RWPE1 (cell line): Measurements from ENCODE around the gene CUX1.

Experiments
- CTCF ChIA-PET: fragments of 350-600 bp; sonication (Branson Sonifier 250); formaldehyde crosslinking; extraction: SDS; loops from one replicate; lab custom pipeline; 2021; lab: Yijun Ruan, JAX
- POLR2A ChIA-PET: fragments of 400-600 bp; formaldehyde crosslinking; extraction: SDS; loops from one replicate; lab custom pipeline; 2020; ENCODE audit warnings: antibody characterized with exemption; ENCODE audit not compliant: low non-redundant PET; lab: Yijun Ruan, JAX
- DNase-seq: peaks from one replicate; pipeline ENCODE4 v3.0.0; 2012; ENCODE audit warnings: low spot score
- H3K27ac ChIP-seq: fragments of 450-650 bp; 2 replicates; pipeline ENCODE4 v1.5.1; 2017
- TF ChIP-seq, protein P1 (sequence below): fragments of 450-650 bp; conservative IDR thresholded peaks from 2 replicates; pipeline ENCODE4 v1.5.1; 2017; ENCODE audit warnings: low read depth, mild to moderate bottlenecking

Gene CUX1

DNA sequence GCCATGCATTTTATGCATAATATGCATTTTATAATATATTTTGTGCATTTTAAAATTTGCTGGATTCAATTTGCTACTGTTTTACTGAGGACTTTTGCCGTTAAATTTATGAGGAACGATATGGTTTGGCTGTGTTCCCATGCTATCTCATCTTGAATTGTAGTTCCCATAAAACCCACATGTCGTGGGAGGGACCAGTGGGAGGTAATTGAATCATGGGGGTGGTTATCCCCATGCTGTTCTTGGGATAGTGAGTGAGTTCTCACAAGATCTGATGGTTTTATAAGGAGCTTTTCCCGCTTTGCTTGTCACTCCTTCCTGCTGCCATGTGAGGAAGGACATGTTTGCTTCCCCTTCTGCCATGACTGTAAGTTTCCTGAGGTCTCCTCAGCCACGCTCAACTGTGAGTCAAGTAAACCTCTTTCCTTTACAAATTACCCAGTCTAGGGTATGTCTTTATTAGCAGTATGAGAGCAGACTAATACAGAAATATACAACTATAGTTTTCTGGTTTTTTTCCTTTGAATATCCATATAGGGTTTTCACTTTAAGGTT is 267.9 kb downstream of the CUX1 start:
- TF ChIP-seq, protein P1, sequence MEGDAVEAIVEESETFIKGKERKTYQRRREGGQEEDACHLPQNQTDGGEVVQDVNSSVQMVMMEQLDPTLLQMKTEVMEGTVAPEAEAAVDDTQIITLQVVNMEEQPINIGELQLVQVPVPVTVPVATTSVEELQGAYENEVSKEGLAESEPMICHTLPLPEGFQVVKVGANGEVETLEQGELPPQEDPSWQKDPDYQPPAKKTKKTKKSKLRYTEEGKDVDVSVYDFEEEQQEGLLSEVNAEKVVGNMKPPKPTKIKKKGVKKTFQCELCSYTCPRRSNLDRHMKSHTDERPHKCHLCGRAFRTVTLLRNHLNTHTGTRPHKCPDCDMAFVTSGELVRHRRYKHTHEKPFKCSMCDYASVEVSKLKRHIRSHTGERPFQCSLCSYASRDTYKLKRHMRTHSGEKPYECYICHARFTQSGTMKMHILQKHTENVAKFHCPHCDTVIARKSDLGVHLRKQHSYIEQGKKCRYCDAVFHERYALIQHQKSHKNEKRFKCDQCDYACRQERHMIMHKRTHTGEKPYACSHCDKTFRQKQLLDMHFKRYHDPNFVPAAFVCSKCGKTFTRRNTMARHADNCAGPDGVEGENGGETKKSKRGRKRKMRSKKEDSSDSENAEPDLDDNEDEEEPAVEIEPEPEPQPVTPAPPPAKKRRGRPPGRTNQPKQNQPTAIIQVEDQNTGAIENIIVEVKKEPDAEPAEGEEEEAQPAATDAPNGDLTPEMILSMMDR, result no peak
- ChIA-PET CTCF (no interaction called here), POLR2A (no interaction called here)
- DNase-seq, result no peak
- no peak overlapping the region for H3K27ac ChIP-seq

DNA sequence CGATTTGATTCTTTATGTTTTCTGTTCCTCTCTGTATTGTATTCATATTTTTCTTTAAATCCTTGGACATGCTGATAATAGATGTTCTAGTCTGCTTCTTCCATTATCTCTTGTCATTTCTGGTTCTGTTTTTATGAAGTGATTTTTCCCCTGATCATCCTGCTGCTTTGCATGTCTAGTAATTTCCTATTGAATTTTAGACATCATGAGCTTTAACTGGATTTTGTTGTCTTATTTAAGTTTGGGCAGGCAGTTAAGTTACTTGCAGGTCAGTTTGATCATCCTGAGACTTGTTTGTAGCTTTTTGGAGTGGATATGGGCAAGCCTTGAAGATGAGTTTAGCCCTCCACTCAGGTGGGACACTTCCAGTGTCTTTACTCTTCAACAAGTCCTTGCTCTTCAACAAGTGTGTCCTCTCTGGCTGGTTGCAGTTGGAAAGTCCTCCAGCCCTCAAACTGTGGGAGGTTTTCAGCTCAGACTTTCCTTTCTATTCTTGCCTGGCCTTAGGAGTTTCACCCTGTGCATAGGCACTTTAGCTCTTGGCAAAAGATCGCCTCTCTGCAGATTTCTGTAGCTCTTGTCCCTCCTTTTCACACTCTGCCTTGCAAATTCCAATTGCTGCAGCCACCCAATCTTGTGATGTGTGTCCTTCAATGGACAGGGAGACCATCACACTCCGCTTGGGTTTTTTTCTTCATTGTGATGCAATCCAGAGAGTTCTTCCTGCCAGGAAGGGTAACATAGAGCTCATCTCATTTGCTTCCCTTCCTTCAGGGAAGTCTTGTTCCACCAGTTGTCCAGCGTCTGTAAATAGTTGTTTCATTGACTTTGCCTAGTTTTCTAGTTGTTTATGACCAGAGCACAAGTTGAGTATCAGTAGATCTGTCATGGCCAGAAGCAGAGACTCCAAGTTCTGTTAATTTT is 272.0 kb downstream of the CUX1 start:
- DNase-seq, result no peak
- CTCF ChIA-PET, result interaction anchor here (0.7 to 0.9 kb wide), 2 partner anchors 12 to 220 kb away, joined by 4 to 5 read pairs; no protein-coding TSS in a partner anchor
- no peak overlapping the region for H3K27ac ChIP-seq
- POLR2A ChIA-PET, result no interaction called here
- TF ChIP-seq, protein P1, result no peak

DNA sequence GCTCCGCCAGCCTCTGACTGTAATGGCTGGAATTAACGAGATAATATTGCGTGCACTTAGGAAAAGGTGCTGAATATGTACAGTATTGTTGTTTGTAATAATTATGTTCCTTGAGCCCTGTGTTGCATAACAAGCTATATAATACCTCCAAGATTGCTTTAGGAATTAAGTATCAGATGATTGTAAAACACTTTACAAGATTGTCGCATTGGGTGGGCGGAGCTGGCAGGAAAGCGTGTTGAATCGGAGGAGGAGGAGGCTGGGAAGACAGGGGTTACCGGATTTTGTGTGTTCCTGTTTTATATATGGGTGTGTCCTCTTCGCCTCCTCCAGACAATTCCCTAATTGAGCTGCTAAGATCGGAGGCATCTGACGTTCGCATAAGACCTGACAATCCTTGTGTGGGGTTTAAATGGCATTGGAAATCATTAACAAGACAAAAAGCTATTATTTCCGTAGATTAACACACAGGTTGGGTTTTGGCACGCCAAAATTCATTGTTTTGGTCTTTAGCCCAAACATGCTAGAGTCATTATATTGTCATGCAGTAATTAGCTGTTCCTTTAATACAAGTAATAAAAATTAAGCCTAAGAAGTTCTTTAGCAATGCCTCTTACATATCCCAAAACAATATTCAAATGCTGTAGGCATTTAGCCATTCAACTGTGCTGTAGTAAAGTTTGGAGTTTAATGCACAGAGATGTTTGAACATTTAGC is 276.3 kb downstream of the CUX1 start:
- POLR2A ChIA-PET, result no interaction called here
- H3K27ac ChIP-seq, result peak overlapping the region; percentile 41

DNA sequence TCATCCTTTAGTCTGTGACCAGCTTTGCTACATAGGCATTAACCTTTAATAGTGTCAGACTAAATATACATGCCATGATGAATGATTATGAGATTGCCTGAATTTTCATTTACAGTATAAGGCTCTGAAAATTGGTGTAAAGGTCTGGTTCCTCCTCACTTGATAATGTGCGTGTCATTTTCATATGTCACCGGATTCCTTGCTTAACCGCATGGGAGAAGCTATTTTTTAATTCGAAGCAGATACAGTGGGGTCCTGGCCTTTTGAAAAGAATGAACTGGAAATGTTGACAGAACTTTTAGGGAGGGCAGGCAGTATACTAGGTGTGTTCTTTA is 276.9 kb downstream of the CUX1 start:
- ChIA-PET POLR2A (no interaction called here), CTCF (no interaction called here)
- TF ChIP-seq, protein P1, result no peak
- no peak overlapping the region for H3K27ac ChIP-seq
- no peak for DNase-seq

More for the DNA sequence above, 276.3 kb downstream of the CUX1 start:
- DNase-seq, result peak; percentile 26
- CTCF ChIA-PET, result no interaction called here
- TF ChIP-seq, protein P1, result no peak

DNA sequence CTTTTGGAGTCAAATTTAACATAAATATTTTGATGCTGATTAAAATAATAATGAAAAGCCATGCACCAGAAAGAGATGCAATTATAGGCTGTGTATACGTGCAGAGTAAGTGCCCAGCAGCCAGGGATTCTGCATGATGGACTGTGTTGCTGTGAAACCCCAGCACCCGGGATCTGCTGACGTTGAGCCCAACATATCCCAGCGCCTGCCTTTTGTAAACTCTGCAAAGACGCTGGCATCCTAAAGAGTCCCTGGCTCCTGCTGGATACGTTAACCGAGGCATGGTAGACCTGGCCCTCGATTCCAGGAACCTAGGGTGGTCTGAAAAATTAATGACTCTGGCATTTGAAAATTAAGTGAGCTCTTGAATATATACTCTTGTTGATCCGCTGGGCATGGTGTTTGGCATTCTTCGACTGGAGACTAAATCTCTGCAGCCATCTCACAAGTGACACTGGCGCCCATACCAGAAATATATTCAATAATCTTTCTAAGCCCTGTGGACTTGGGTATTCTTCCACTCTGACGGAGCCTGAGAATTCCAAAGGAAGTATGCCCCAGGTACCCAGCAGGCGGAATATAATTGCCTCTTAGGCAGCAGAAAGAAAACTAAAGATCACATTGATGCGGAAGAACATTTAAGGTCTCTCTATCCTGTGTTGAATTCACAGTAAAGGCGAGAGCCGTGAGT is 278.0 kb downstream of the CUX1 start:
- no peak overlapping the region for H3K27ac ChIP-seq
- ChIA-PET CTCF (no interaction called here), POLR2A (no interaction called here)
- DNase-seq, result no peak
- TF ChIP-seq, protein P1, result no peak

DNA sequence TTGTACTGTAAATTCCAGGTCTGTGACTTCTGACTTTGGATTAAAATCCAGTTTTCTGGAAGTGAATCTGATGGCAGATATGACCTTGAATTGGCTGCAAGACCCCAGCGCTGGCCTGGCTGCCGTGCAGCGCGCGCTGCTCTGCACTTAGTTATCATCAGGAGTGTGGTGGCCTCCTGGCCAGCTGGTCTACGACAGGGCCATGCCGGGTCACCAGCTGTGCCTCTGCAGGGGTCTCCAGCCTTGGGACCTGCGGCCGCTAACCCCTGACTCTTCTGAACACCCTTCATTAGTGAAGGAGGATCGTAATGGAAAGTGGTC is 278.5 kb downstream of the CUX1 start:
- TF ChIP-seq, protein P1, result no peak
- DNase-seq, result no peak
- H3K27ac ChIP-seq, result no peak overlapping the region
- ChIA-PET POLR2A (no interaction called here), CTCF (no interaction called here)
